ENCODE measurements around the gene SGF29.

SGF29 gene

GRCh38 chr16:28580726-28581315 lies 27.1 kb downstream of the SGF29 start:
- Histone ChIP-seq H3F3A (ENCODE audit: insufficient read depth, low read length) (no peaks in the 10 kb centered on the region), H3K9ac (ENCODE audit: low read length) (no peak overlapping the region), H3K27me3 (replicated peaks; ENCODE audit: insufficient read depth, low read length) (no peaks in the 10 kb centered on the region), H3K9me3 (replicated peaks; ENCODE audit: insufficient read depth, low read length) (no peaks in the 10 kb centered on the region), H4K20me1 (ENCODE audit: insufficient read depth, low read length) (no peaks in the 10 kb centered on the region), H3K27ac (ENCODE audit: low read length) (no peak overlapping the region), H3K4me2 (ENCODE audit: low read depth, low read length) (no peak overlapping the region), H3K9me2 (replicated peaks; ENCODE audit: insufficient read depth, low read length) (no peaks in the 10 kb centered on the region), H2AFZ (ENCODE audit: low read length) (no peak overlapping the region), H3K4me3 (ENCODE audit: low read length) (no peak overlapping the region), H3K36me3 (replicated peaks; ENCODE audit: insufficient read depth, low read length) (no peaks in the 10 kb centered on the region), H3K4me1 (ENCODE audit: low read length) (no peaks in the 10 kb centered on the region), H3K79me2 (ENCODE audit: low read length) (no peaks in the 10 kb centered on the region)
- DNase-seq: no peak
- no peak for TF ChIP-seq CTCF (IDR thresholded peaks at IDR 0.05; ENCODE audit: low read length)
- no peak for TF ChIP-seq EZH2 (optimal IDR thresholded peaks at IDR 0.05; ENCODE audit: low read depth, low read length)
- no peak for TF ChIP-seq EZH2phosphoT487 (IDR thresholded peaks at IDR 0.05; ENCODE audit: low read length)

DNA sequence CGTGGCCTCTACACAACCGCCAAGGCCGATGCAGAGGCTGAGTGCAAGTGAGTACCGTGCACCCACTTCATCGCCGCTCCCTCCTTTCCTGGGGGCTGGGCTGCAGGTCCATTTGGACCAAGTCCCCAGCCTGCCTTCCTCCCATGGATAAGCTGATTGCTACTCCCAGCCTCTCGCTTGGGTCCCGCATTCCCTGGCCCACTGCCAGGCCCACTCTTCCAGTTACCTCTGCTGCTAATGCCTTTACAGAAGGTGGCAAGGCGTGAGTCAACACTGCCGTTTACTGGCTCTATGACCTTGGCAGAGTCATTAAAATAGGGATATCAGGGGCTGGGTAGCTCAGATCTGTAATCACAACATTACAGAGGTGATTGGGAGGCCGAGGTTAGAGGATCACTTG lies 32.0 kb downstream of the SGF29 start:
- Histone ChIP-seq H3K27me3 (replicated peaks; ENCODE audit: insufficient read depth, low read length) (no peaks in the 10 kb centered on the region), H3K9me2 (replicated peaks; ENCODE audit: insufficient read depth, low read length) (no peaks in the 10 kb centered on the region), H3K9me3 (replicated peaks; ENCODE audit: insufficient read depth, low read length) (no peaks in the 10 kb centered on the region), H3K36me3 (replicated peaks; ENCODE audit: insufficient read depth, low read length) (no peaks in the 10 kb centered on the region), H3K4me1 (ENCODE audit: low read length) (no peaks in the 10 kb centered on the region), H4K20me1 (ENCODE audit: insufficient read depth, low read length) (no peaks in the 10 kb centered on the region), H2AFZ (ENCODE audit: low read length) (no peak overlapping the region), H3K79me2 (ENCODE audit: low read length) (no peaks in the 10 kb centered on the region), H3K27ac (ENCODE audit: low read length) (no peak overlapping the region), H3F3A (ENCODE audit: insufficient read depth, low read length) (no peaks in the 10 kb centered on the region), H3K9ac (ENCODE audit: low read length) (no peak overlapping the region), H3K4me3 (ENCODE audit: low read length) (no peak overlapping the region), H3K4me2 (ENCODE audit: low read depth, low read length) (no peak overlapping the region)
- DNase-seq: no peak
- no peak for TF ChIP-seq EZH2phosphoT487 (IDR thresholded peaks at IDR 0.05; ENCODE audit: low read length)
- TF ChIP-seq CTCF (IDR thresholded peaks at IDR 0.05; ENCODE audit: low read length): no peak
- TF ChIP-seq EZH2 (optimal IDR thresholded peaks at IDR 0.05; ENCODE audit: low read depth, low read length): no peak

DNA sequence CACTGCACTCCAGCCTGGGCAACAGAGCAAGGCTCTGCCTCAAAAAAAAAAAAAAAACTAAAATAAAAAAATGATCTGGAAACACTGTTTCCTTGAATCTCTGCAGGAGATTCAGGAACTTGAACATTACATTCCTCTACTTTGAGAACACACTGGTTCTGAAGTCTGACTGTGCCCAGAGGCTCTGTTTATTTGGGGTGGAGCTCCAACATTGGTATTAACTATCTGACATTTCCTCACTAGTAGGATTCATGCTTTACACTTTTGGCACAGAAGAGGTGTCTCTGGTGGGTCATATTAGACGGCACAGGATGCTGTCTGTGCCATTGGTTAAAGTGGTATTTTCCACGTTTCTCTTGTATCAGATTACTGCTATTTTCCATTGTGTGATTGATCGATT lies 32.7 kb downstream of the SGF29 start:
- Histone ChIP-seq H2AFZ (ENCODE audit: low read length) (no peak overlapping the region), H3K4me1 (ENCODE audit: low read length) (no peaks in the 10 kb centered on the region), H3K27me3 (replicated peaks; ENCODE audit: insufficient read depth, low read length) (no peaks in the 10 kb centered on the region), H3K27ac (ENCODE audit: low read length) (no peak overlapping the region), H3K36me3 (replicated peaks; ENCODE audit: insufficient read depth, low read length) (no peaks in the 10 kb centered on the region), H3K79me2 (ENCODE audit: low read length) (no peaks in the 10 kb centered on the region), H3K4me3 (ENCODE audit: low read length) (no peak overlapping the region), H4K20me1 (ENCODE audit: insufficient read depth, low read length) (no peaks in the 10 kb centered on the region), H3K9me3 (replicated peaks; ENCODE audit: insufficient read depth, low read length) (no peaks in the 10 kb centered on the region), H3K9me2 (replicated peaks; ENCODE audit: insufficient read depth, low read length) (no peaks in the 10 kb centered on the region), H3K4me2 (ENCODE audit: low read depth, low read length) (no peak overlapping the region), H3F3A (ENCODE audit: insufficient read depth, low read length) (no peaks in the 10 kb centered on the region), H3K9ac (ENCODE audit: low read length) (no peak overlapping the region)
- DNase-seq: no peak
- no peak for TF ChIP-seq EZH2phosphoT487 (IDR thresholded peaks at IDR 0.05; ENCODE audit: low read length)
- TF ChIP-seq CTCF (IDR thresholded peaks at IDR 0.05; ENCODE audit: low read length): no peak
- no peak for TF ChIP-seq EZH2 (optimal IDR thresholded peaks at IDR 0.05; ENCODE audit: low read depth, low read length)
